Uterus (tissue), 2 donors: Measurements from ENCODE around the gene ITPR1.

Experiments
- CTCF ChIP-seq, 4 experiments: fragments of 200-600 bp in 2 of 4; fragments of 450-650 bp in 2 of 4; sonication (generic) in 2 of 4; IDR thresholded peaks; one replicate each; pipeline ENCODE4 v1.5.1; 2016 to 2019; ENCODE audit warnings: antibody characterized with exemption in 4 of 4, mild to moderate bottlenecking in 2 of 4, moderate library complexity in 1 of 4
- POLR2A ChIP-seq, 2 donors: fragments of 450-650 bp; IDR thresholded peaks; one replicate each; pipeline ENCODE4 v1.6.1; 2016; ENCODE audit warnings: antibody characterized with exemption in 2 of 2, mild to moderate bottlenecking in 1 of 2, moderate library complexity in 1 of 2

- no peak for TF ChIP-seq CTCF (IDR thresholded peaks at IDR 0.05)
- TF ChIP-seq POLR2A (IDR thresholded peaks at IDR 0.05), result no peak
Observed at GRCh38 chr3:4512895-4513616, 19.9 kb downstream of the ITPR1 start.
